Tibial nerve (tissue), 4 donors: Measurements from ENCODE around the gene MAP4K4. TPM values are rescaled to one million over a fixed set of nuclear protein-coding genes. Genes with fewer than 3 reads are reported as not detected.
A peak's percentile ranks its signal among the peaks of the same experiment; 100 is the strongest.

Experiments used
- DNase-seq, 2 donors: peaks; one replicate each; pipeline ENCODE4 v3.0.0-alpha.2; 2019; ENCODE audit warnings: low spot score in 2 of 2
- H3K27ac ChIP-seq, 4 donors: fragments of 200-600 bp; sonication (generic) in 3 of 4; one replicate each; pipeline ENCODE4 v1.5.1; 2017 to 2019; ENCODE audit warnings: mild to moderate bottlenecking in 1 of 4
- H3K27me3 ChIP-seq, 2 donors: fragments of 200-600 bp; sonication (generic) in 1 of 2; one replicate each; pipeline versions ENCODE4 v1.5.1 to v1.6.0; 2017 to 2019
- H3K36me3 ChIP-seq, 3 donors: fragments of 200-600 bp; sonication (generic); one replicate each; pipeline ENCODE4 v1.5.1; 2018 to 2019
- H3K4me1 ChIP-seq, 4 donors: fragments of 200-600 bp; sonication (generic) in 3 of 4; one replicate each; pipeline ENCODE4 v1.5.1; 2017 to 2019
- H3K4me3 ChIP-seq, 4 donors: fragments of 200-600 bp; sonication (generic) in 3 of 4; one replicate each; pipeline ENCODE4 v1.5.1; 2017 to 2019; ENCODE audit warnings: mild to moderate bottlenecking in 1 of 4, moderate library complexity in 1 of 4
- H3K9me3 ChIP-seq, 4 donors: fragments of 200-600 bp; sonication (generic) in 3 of 4; one replicate each; pipeline ENCODE4 v1.5.1; 2017 to 2019
- CTCF ChIP-seq, 5 experiments: fragments of 200-600 bp in 3 of 5; fragments of 450-650 bp in 2 of 5; sonication (generic) in 3 of 5; IDR thresholded peaks; one replicate each; pipeline ENCODE4 v1.5.1; 2016 to 2019; ENCODE audit warnings: antibody characterized with exemption in 5 of 5, mild to moderate bottlenecking in 3 of 5, moderate library complexity in 2 of 5
- EP300 ChIP-seq, 2 donors: sonication (generic); formaldehyde crosslinking; IDR thresholded peaks; one replicate each; pipeline ENCODE4 v1.6.1; 2017; ENCODE audit warnings: antibody characterized with exemption in 2 of 2, mild to moderate bottlenecking in 1 of 2
- POLR2A ChIP-seq, 2 donors: fragments of 450-650 bp; IDR thresholded peaks; one replicate each; pipeline ENCODE4 v1.6.1; 2017; ENCODE audit warnings: antibody characterized with exemption in 2 of 2, mild to moderate bottlenecking in 2 of 2, moderate library complexity in 2 of 2
- WGBS, 2 donors: methylation state at CpG; one replicate each; pipeline ENCODE4 v1.1.5; 2018; 5-methylcytosine and 5-hydroxymethylcytosine counted together
- total RNA-seq, 4 donors: library from RNA; depleted of rRNA; stranded (reverse); fragments of >200 nt; gene quantifications; one replicate each; pipeline ENCODE4 v1.1.0, GENCODE V29; 2016

Gene MAP4K4
- total RNA-seq, 4 donors from 2014 or later: 78.0 to 85.7 (median 84.4) TPM

- Histone ChIP-seq H3K4me3 (no peak overlapping the region), H3K4me1 (peaks cover 0 to 78% (median 62%) of the 10 kb centered on the region in 4 donors), H3K27me3 (no peaks in the 10 kb centered on the region), H3K36me3 (no peaks in the 10 kb centered on the region), H3K9me3 (no peaks in the 10 kb centered on the region), H3K27ac (peak overlapping the region in 2 of 4 donors; percentile 9 to 20)
- DNase-seq: no peak
- WGBS, 2 donors: 89 to 94% methylated on average over 3 of the region's 3 CpGs
- TF ChIP-seq POLR2A (IDR thresholded peaks at IDR 0.05): no peak
- TF ChIP-seq EP300 (IDR thresholded peaks at IDR 0.05): no peak
- TF ChIP-seq CTCF (IDR thresholded peaks at IDR 0.05): no peak
These were observed 40.2 kb downstream of the MAP4K4 start for GRCh38 chr2:101737478-101738255.

GRCh38 chr2:101738649-101739048 lies 41.1 kb downstream of the MAP4K4 start:
- no peak for DNase-seq
- Histone ChIP-seq H3K36me3 (no peaks in the 10 kb centered on the region), H3K27ac (no peak overlapping the region), H3K4me1 (peaks cover 0 to 78% (median 62%) of the 10 kb centered on the region in 4 donors), H3K9me3 (no peaks in the 10 kb centered on the region), H3K4me3 (no peak overlapping the region), H3K27me3 (no peaks in the 10 kb centered on the region)
- 82 to 84% methylated on average over 2 of the region's 2 CpGs for WGBS, 2 donors
- TF ChIP-seq EP300 (IDR thresholded peaks at IDR 0.05) (no peak), CTCF (IDR thresholded peaks at IDR 0.05) (no peak), POLR2A (IDR thresholded peaks at IDR 0.05) (no peak)

GRCh38 chr2:101740555-101740964 lies 43.1 kb downstream of the MAP4K4 start:
- Histone ChIP-seq H3K36me3 (no peaks in the 10 kb centered on the region), H3K27ac (peak overlapping the region in 1 of 4 donors; percentile 11), H3K4me3 (no peak overlapping the region), H3K4me1 (peaks cover 0 to 78% (median 46%) of the 10 kb centered on the region in 4 donors), H3K27me3 (no peaks in the 10 kb centered on the region), H3K9me3 (no peaks in the 10 kb centered on the region)
- TF ChIP-seq CTCF (IDR thresholded peaks at IDR 0.05): no peak
- no peak for TF ChIP-seq EP300 (IDR thresholded peaks at IDR 0.05)
- no peak for TF ChIP-seq POLR2A (IDR thresholded peaks at IDR 0.05)
- no peak for DNase-seq
- WGBS, 2 donors: 12 to 33% methylated on average over 1 of the region's 1 CpG

GRCh38 chr2:101741775-101742520 lies 44.4 kb downstream of the MAP4K4 start:
- WGBS, 2 donors: 47 to 48% methylated on average over 9 of the region's 9 CpGs
- no peak overlapping the region for H3K4me3 ChIP-seq
- TF ChIP-seq POLR2A (IDR thresholded peaks at IDR 0.05): no peak
- no peaks in the 10 kb centered on the region for H3K27me3 ChIP-seq
- H3K27ac ChIP-seq: peak overlapping the region; percentile 13 to 82 (median 62)
- DNase-seq: no peak
- H3K36me3 ChIP-seq: no peaks in the 10 kb centered on the region
- H3K9me3 ChIP-seq: no peaks in the 10 kb centered on the region
- H3K4me1 ChIP-seq: peaks cover 0 to 78% (median 39%) of the 10 kb centered on the region in 4 donors

- peaks cover 0 to 79% (median 43%) of the 10 kb centered on the region in 4 donors for H3K4me1 ChIP-seq
- peak overlapping the region; percentile 13 to 82 (median 62) for H3K27ac ChIP-seq
- DNase-seq: no peak
- H3K9me3 ChIP-seq: no peaks in the 10 kb centered on the region
- no peak overlapping the region for H3K4me3 ChIP-seq
- TF ChIP-seq EP300 (IDR thresholded peaks at IDR 0.05): no peak
- no peak for TF ChIP-seq CTCF (IDR thresholded peaks at IDR 0.05)
- TF ChIP-seq POLR2A (IDR thresholded peaks at IDR 0.05): no peak
- no peaks in the 10 kb centered on the region for H3K36me3 ChIP-seq
- 4 to 15% methylated on average over 1 of the region's 1 CpG for WGBS, 2 donors
- no peaks in the 10 kb centered on the region for H3K27me3 ChIP-seq
These were observed 45.0 kb downstream of the MAP4K4 start for GRCh38 chr2:101742547-101742946.
